Epithelial cell of proximal tubule (primary cell): ENCODE results near the gene PPCS. TPM values are rescaled to one million over a fixed set of nuclear protein-coding genes. Genes with fewer than 3 reads are reported as not detected.

Experiments
- DNase-seq: peaks from one replicate; pipeline ENCODE4 v3.0.0-alpha.2; 2011; ENCODE audit warnings: low read depth
- H3K4me3 ChIP-seq: 2 replicates; pipeline ENCODE4 v1.5.1; 2011; ENCODE audit warnings: low read depth, mild to moderate bottlenecking, low read length
- CTCF ChIP-seq: conservative IDR thresholded peaks from 2 replicates; pipeline ENCODE4 v1.5.1; 2012; ENCODE audit warnings: low read depth, mild to moderate bottlenecking, low read length
- total RNA-seq: library from RNA; depleted of rRNA; stranded (reverse); fragments of >200 nt; gene quantifications from 2 replicates; pipeline ENCODE4 v1.2.3, GENCODE V29; 2015

Gene PPCS
- total RNA-seq, 1 donor from 2014 or later, result 80.5 TPM

GRCh38 chr1:42430286-42431135, 25.8 kb upstream of the PPCS start:
- H3K4me3 ChIP-seq, result no peak overlapping the region
- TF ChIP-seq CTCF, result no peak
- DNase-seq, result no peak

DNA sequence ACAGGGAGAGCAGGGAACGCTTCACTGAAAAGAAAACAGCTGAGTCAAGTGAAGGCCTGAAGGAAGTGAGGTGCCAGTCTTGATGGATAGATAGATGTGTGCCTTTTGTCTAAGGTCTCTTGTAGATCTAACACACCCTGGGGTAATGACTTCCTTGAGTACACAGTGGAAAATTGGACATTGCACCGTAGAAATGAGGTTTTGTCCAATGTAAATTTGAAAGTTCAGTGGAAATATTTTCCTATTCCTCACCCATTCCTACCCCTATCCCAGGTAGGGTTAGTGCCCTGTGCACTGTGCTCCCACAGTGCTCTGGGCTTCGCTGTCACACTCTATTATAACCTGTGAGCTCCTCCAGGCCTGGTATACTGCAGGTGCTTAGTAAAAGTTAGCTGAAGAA, 24.8 kb upstream of the PPCS start:
- DNase-seq, result no peak
- no peak for TF ChIP-seq CTCF
- no peak overlapping the region for H3K4me3 ChIP-seq

- DNase-seq, result no peak
- H3K4me3 ChIP-seq, result no peak overlapping the region
- no peak for TF ChIP-seq CTCF
These were observed 23.6 kb upstream of the PPCS start for GRCh38 chr1:42432714-42433113.

DNA sequence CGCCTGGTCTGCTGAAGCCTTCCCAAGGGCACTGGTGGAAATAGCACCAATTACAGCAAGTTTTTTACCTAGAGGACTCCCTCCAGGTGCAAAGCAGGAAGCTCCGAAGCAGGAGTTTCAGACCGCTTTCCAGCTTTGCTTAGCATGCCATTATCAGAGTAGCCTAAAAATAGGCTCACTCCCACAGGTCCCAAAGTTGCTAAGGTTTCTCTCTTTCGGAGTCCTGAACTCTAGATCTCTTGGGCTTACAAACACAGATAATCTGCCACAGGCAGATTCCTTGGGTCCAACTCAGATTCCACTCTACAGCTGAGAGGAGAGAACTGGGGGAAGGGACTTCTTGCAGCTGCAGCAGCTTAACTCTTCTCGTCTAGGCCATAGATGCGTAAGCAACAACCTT, 23.0 kb upstream of the PPCS start:
- no peak for DNase-seq
- no peak overlapping the region for H3K4me3 ChIP-seq
- TF ChIP-seq CTCF, result no peak

GRCh38 chr1:42434340-42434739, 22.0 kb upstream of the PPCS start:
- TF ChIP-seq CTCF, result no peak
- no peak overlapping the region for H3K4me3 ChIP-seq
- no peak for DNase-seq

DNA sequence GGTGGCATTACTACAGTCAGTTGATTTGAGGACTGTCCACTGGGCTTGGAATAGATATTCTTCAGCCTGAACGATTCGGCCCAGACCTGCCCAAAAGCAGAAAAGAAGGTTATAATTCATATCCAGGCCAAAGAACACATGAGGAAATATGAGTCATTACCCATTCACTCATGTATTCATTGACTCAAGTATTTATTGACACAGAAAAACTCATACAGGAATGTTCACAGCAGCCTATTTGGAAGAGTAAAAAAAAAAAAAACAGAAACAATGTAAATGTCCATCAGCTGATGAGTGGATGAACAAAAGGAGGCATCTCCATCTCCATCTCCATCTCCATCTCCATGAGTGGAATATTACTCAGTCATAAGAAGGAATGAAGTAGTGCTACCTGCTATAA, 16.4 kb upstream of the PPCS start:
- no peak for TF ChIP-seq CTCF
- DNase-seq, result peak; percentile 40
- H3K4me3 ChIP-seq, result no peak overlapping the region

DNA sequence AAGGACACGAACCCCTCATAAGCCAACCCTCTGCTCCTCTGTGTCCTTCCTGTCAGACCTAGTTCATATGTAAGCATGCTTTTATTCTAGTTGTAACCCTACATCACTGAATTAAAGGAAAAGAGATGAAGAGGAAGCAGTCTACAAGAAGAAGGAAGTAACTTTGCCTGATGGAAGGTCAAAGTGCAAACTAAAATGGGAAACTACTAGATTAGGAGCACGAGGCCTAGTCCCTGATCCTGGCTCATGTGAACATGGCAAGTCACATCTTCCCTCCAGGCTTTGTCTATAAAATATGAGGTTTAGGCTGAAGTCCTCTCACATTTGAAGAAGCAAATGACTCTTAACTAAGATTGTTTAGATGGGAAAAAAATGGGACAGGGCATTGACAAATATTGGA, 13.7 kb upstream of the PPCS start:
- H3K4me3 ChIP-seq, result no peak overlapping the region
- no peak for TF ChIP-seq CTCF
- no peak for DNase-seq
